G401 (cell line): ENCODE results near the gene RPL5. TPM values are rescaled to one million over a fixed set of nuclear protein-coding genes. Genes with fewer than 3 reads are reported as not detected.

ENCODE experiments used
- DNase-seq: peaks from one replicate; pipeline ENCODE4 v3.0.0-alpha.2; 2015; ENCODE audit warnings: low spot score
- in situ Hi-C: cut with HindIII; loops from 2 replicates; pipeline ENCODE4 v1.10.0; 2016; ENCODE audit warnings: low sequenced_read_pairs, mixed read lengths
- total RNA-seq: library from RNA; depleted of rRNA; stranded (reverse); fragments of >200 nt; shearing (Covaris generic); gene quantifications from 2 replicates; pipeline ENCODE4 v1.2.3, GENCODE V29; 2014; rRNA removed

Gene RPL5
- total RNA-seq, 1 experiment from 2014 or later: 3,176 TPM

DNA sequence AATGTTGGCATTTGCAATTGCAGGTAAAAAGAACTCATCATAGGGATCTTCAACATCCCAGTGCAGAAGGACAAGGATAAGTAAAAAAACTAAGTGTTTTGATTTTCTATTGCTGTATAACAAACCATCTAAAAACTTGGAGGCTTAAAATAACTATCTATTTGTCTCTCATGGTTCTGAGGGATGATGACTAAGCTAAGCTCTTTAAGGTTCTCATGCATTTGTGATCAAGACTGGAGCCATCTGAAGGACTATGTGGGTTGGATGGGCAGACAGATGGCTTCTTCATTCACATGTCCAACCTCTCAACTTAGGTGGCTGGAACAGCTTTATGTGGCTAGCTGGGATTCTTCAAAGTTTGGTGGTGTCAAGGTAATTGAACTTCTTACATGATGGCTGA lies 51.5 kb downstream of the RPL5 start:
- no peak for DNase-seq
- in situ Hi-C loops: no loop called here

- DNase-seq: no peak
- in situ Hi-C loops: no loop called here
These were observed 52.4 kb downstream of the RPL5 start for GRCh38 chr1:92884195-92884594.

GRCh38 chr1:92886886-92887419 lies 55.1 kb downstream of the RPL5 start:
- in situ Hi-C loops: no loop called here
- DNase-seq: no peak

DNA sequence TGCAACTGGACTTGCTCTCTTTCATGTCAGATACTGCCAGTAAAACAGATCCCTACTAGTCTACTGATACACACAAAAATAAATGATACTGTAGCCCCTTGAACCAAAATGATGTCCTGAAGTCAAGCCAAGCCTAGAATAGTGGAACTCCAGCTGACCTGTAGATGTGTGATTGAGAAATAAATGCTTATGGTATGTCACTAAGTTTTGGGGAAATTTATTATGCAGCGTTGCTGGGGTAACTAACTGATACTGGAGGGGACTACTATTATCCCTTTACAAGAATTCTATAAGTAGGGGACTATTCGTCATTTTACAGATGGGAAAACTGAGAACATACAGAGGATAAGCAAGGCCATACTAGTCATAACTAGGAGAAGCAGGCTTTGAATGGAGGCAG lies 55.6 kb downstream of the RPL5 start:
- in situ Hi-C loops: no loop called here
- no peak for DNase-seq

Other genes with a start within 250 kb of the RPL5 start
- gene EVI5, start 46.9 kb upstream of the RPL5 start, total RNA-seq: 28.0 and 49.7 TPM in 2 replicates
- 3.2 and 4.2 TPM in 2 replicates for gene DIPK1A, start 129.4 kb downstream of the RPL5 start, total RNA-seq
- 26.1 and 33.2 TPM in 2 replicates for gene MTF2, start 247.2 kb downstream of the RPL5 start, total RNA-seq